ENCODE data around the gene TXNL4A.

TXNL4A gene

DNA sequence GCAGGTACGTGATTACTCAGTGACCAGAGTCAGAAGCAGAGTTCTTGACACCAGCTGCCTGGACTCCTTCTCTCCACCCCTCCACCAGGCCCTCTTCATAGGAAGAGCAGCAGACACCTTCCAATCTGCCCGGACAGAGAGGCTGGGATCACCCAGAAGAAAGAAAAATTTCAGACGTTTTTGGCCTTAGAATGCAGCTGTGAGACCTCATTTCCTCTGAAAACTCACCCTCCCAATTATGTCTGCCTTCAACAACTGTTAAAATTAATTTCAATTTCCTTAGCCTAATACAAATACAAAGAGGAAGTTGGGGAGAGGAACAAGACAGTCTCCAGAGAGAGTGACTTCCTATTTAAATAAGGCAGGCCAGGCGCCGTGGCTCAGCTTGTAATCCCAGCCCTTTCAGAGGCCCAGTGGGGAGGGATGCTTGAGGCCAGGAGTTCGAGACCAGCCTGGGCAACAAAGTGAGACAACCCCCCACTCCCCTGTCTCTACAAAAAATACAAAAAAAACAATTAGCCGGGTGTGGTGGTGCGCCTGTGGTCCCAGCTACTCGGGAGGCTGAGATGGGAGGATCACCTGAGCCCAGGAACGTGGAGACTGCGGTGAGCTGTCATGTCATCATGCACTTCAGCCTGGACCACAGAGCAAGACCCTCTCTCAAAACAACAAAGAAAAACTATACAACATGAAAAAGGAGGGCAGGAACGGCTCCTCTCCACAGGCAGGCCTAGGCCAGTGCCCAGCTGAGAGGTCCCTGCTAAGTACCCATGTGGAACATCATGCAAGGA is 38.5 kb downstream of the TXNL4A start:
- no peak for DNase-seq

DNA sequence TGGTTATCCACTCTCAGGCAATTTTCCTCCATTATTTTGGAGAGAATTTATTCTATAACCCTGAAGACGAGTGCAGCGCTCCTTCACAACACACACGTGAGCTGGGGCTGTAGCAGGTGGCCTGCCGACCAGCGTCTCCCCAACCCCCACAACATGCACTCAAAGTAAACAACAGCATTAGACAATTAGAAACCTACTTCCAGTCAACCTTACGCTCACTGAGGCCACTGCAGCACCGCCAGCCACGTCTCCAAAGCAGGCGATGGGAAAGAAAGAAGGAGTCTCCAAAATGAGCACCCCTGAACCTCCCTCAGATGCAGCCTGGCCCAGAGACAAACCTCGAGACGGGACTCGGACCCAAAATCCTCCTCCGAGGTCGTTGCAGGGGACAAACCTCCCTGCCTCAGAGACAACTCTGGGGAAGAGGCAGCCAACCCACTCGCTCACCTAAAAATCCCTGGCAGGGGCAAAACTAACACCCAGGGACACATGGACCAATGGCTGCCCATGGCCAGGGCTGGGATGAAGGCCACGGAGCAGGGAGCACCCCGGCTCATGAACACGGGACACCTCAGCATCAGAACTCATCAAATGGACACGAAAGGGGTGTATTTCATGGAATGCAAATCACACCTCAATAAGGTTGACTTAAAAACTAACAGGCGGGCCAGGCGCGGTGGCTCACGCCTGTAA is 39.5 kb downstream of the TXNL4A start:
- DNase-seq, result no peak

DNA sequence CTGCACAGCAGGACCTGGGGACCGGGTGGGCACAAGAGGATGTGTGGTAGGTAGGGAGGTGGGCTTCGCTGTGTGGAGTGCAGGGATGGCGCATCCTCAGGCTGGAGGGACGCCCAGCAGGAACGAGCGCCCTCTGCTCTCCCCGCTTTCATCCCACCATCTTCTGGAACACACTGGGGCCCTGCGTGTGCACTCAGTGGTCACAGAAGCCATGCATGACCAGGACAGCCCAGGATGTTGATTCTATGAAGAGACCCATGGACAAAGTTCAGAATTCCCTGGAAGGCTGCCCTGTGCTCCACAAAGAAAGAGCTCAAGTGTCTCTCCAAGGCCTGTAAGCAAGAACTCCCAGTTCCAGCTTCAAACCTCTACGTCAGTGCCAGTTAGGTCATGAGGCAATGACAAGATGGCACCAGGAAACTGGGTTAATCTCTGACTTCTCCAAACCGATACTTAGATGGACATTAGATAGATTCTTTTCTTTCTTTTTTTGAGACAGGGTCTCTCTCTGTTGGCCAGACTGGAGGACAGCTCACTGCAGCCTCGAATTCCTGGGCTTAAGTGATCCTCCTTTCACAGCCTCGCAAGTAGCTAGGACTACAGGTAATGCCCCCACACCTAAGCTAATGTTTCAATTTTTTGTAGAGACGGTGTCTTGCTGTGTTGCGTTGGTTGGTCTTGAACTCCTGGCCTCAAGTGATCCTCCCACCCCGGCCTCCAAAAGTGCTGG is 40.3 kb downstream of the TXNL4A start:
- no peak for DNase-seq

DNA sequence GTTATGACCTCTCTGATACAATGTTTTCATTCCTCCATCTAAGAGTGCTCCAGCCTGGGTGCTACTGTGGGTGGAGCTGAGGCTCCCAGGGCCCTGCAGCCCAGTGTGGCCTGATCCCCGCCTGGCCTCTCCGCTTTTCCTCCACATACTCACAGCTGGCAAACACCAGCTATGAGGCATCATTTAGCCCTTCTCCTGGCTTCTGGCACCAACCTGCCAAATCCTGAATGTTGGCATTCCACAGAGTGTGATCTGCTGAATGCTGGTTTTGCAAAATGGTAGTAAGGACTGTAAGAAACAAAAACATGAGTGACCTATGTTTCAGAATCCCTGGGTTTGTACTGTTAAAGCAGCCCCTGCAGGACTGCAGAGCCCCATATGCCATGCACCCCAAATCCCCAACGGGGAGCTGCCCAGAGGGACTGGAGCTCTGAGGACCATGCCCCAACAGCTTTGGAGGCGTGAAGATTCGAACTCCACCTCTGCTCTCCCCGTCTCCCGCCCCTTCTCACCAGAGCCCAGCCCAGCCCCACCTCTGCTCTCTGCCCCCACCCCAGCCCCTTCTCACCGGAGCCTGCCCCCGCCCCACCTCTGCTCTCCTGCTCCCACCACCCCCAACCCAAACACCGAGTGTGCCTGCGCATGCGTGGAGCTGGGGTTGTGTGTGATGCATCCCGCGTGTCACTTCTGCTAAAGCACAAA is 41.2 kb downstream of the TXNL4A start:
- DNase-seq, result no peak

DNA sequence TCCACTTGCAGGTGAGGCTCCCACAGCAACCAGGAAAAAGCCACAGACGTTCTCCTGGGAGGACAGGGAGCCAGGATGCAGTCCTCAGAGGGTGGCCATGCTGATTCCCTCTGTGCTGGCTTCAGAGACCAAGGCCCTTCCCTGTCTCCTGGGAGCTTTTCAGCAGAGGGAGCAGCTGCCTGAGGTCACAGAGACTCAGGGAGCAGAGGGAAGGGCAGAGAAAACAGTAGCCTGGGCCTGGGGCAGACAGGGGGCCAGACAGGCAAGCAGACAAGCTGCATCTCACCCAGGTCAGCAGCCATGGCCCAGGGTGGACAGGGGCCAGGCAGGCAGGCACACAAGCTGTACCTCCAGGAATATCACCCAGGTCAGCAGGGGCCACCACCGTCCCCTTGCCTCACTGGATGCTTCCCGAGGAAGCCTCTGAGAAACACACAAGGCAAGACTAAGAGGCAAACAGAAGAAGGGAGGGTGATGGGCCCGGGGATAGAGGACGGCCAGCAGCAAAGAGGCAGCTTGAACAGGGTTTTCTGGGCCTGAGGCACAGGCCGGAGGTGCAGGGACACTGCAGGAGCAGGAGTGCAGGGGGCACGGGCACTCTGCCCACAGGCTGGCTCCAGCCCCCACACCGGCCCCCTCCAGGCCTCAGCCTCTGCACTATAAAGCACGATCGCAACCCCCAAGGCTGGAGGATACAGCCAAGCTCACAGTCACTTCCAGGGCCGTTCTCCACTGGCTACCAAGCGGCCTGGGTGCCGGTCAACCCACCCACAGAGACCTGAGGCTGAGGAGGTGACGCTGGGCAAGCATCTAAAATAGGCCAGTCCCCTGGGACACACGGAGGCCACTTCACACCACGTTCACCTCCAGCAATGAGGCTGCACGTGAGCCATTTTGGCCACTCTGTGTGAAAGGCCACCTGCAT is 43.0 kb downstream of the TXNL4A start:
- DNase-seq, result no peak

DNA sequence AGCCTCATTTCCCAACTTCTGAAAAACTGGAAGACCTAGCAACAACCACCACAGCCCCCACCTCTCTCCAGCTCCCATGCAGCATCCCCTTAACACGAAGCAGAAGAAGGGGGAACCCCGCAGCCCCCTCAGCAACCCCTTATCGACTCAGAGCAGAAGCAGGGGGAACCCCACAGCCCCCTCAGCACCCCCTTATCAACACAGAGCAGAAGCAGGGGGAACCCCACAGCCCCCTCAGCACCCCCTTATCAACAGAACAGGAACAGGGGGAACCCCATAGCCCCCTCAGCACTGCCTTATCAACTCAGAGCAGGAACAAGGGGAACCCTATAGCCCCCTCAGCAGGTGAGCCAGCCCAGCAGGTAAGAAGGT is 43.6 kb downstream of the TXNL4A start:
- no peak for DNase-seq

DNA sequence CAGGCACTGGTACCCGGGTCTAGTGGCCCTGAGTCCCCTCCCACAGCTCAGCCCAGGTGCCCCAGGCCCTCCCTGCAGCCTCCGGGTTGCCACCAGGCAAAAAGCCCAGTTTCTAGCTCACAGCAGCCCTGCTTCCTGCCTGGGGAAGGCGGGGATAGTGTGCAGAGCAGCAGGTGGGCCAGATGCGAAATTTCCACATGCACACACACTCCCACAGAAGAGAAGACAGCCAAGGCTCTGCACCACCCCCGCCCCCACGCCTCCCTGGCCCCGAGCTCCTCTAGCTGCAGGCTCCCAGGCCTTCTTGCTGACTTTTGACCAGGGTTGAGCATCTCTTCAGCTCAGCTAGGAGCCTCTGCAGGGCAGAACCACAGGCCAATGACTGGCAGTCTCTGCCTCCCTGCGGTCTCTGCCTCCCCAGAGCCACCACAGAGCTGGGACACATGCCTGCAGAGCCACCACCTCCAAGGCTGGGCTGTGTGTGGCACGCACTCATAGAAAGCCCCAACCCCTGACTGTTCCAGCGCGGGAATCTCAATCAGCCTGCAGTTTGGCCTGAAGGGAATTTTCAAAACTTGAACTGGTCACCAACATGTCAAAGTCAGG is 44.1 kb downstream of the TXNL4A start:
- no peak for DNase-seq

DNA sequence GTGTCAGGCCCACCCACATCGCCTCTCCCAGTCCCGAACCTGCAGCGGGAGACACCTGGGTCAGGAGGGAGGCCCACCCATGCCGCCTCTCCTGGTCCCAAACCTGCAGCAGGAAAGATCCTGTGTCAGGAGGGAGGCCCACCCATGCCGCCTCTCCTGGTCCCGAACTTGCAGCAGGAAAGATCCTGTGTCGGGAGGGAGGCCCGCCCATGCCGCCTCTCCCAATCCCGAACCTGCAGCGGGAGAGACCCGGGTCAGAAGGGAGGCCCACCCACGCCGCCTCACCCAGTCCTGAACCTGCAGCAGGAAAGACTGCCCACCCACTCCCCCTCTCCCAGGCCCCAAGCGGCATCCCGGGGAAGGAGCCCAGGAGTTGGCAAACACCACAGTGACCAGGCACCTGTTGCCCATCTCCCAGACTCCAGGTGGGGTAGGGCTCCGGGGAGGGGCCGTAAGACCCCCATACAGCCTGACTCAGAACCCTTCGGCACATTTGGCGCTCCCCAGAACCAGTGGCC is 44.7 kb downstream of the TXNL4A start:
- no peak for DNase-seq

DNA sequence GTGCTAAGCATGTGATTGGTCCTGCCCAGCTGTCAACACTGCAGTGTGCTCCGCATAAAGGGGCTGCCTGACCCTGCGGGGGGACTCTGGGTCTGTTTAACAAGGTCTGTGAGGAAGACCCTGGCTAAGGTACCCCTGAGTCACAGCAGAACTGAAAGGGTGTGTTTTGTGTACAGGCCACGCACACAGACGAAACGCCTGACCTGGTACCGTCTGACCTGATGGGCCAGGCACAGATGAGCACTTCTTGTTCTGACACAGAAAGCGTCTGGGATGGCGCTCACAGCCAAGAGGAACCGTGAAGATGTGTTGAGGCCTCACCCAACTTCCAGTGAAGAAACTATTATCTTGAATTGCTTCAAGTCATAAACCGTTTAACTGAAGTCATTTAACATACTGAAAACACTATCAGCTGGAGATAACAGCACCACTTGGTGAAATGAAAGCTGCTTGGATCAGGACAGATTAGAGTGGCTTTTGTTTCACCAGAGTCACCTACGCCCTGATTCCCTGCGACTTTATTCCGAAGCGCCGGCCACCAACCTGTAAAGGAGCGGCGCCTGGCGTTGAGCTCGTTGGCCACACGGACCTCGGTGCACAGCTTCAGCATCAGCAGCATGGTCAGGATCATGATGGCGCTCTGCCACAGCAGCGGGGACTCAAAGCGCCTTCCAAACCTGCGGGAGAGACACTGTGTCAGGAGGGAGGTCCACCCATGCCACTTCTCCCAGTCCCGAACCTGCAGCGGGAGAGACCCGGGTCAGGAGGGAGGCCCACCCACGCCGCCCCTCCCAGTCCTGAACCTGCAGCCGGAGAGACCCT is 45.4 kb downstream of the TXNL4A start:
- no peak for DNase-seq

DNA sequence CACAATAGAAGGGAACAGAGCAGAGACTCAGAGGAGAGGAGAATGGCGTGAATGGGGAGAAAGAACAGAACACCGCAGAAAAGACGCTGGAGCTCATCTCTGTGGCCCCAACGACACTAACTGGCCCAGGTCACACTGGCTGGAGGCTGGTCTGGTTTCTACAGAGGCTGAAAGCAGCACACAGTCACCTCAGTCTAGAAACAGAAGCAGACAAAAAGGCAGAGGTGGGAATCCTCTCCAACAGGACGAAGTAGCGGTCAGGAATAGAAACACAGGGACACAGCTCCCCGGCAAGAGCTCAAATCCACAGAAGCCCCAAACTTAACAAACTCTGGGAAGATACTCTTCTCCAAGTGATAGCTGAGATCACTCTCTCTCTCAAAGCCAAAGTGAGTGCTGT is 46.2 kb downstream of the TXNL4A start:
- no peak for DNase-seq

DNA sequence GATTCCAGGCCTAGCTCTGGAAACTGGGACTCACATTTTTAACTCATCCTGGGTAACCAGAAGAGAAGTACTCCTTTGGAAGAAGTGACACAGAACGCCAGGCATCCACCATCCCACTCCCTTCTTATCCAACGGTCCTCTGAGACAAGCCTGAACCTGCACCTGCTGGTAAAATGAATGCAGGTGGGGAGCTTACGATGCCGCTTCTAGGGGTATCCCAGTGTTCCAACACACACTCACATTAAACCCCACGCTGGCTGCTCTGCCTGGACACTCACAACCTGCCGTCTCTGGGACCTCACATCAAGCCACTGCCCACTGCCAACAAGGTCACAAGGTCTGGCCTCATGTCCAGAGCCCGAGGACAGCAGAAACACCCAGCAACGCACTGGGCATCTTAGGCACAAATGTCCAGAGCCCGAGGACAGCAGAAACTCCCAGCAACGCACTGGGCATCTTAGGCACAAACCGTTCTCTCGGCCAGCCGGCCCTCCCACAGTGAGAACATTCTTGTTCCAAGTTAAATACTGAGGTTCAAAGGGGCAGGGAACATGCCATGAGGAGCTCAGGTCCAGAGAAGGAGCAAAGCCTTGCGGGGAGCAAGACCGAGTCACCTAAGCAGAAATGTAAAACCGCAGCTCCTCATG is 46.8 kb downstream of the TXNL4A start:
- peak in 18 of 51 donors; percentile 26 to 83 (median 45) for DNase-seq

DNA sequence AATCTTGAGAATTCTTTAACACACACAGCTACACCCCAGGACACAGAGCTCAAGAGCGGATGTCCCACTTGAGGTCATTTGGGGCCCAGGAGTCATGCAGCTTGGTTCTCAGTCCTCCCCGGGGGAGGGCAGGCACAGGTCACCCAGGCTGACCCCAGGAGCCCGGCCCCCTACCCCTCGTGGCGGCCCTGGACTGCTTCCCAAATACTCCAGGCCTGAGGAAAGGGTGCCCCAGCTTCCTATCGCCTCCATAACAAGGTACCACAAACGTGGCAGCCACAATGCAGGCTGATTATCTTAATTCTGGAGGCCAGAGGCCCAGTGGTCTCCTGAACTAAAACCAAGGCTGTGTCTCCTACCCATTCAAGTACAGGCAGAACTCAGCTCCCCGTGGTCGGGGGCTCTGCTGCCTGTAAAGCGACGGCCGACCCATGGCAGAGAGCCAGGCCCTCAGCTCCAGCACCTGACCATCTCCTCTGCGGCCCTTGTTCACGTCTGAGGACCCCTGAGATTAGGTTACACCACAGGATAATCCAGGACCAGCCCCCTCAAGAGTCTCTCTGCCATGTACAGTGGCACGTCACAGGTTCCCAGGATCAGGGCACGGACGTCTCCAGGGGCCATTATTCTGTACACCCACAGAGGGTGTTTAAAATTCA is 47.4 kb downstream of the TXNL4A start:
- no peak for DNase-seq

DNA sequence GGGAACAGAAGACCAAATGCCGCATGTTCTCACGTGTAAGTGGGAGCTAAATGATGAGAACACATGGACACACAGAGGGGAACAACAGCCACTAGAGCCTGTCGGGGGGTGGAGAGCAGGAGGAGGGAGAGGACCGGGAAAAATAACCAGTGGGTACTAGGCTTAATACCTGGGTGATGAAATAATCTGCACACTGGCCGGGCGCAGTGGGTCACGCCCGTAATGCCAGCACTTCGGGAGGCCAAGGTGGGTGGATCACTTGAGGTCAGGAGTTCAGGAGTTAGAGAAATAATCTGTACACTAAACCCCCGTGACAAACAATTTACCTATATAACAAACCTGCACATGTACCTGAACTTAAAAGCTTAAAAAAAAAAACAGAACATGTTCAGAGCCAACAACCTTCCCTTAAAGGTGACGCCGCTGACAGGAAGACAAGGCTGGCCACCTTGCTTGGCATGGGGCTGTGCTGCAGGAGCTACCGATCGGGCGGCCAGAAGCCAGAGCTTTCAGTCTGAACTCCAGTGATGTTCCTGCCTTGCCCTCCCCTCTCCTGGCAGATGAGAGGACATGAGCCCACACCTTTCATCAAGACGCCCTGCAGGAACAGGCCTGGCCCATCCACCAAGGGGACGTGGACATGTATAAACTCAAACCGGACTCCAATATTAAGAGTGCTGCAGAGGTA is 48.1 kb downstream of the TXNL4A start:
- no peak for DNase-seq

DNA sequence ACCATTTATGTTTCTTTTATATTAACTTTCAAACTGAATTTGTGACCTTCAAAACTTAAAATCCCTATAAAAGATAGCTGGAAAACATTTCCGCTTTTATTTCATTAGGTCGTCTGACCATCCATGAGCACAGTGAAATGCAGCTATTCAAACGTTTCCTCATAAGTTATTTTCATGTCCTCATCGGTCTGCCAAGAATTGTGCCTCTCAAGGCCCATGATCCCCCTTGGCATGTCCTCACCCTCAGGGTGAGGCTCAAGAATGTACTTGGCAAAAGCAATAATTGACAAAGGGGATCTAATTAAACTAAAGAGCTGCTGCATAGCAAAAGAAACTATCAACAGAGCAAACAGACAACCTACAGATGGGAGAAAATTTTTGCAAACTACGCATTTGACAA is 49.3 kb downstream of the TXNL4A start:
- DNase-seq, result no peak

DNA sequence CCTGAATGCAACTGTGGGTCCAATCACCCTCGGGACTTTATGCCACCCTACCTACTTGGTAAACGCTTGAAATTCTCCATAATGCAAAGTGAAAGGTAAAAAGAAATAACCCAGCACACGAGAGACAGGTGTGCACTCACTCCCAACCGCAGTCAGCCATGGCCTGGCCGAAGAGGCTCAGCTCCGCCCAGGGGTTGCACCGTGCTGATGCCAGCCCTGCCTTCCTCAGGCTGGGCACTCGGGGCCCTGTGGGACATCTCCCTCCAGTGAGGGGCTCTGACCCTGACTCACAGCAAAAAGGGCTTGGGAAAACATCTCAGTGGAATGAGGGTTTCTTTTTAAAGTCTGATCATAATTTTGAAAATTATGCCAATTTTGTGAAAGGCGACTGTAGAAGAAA is 50.2 kb downstream of the TXNL4A start:
- DNase-seq, result no peak

DNA sequence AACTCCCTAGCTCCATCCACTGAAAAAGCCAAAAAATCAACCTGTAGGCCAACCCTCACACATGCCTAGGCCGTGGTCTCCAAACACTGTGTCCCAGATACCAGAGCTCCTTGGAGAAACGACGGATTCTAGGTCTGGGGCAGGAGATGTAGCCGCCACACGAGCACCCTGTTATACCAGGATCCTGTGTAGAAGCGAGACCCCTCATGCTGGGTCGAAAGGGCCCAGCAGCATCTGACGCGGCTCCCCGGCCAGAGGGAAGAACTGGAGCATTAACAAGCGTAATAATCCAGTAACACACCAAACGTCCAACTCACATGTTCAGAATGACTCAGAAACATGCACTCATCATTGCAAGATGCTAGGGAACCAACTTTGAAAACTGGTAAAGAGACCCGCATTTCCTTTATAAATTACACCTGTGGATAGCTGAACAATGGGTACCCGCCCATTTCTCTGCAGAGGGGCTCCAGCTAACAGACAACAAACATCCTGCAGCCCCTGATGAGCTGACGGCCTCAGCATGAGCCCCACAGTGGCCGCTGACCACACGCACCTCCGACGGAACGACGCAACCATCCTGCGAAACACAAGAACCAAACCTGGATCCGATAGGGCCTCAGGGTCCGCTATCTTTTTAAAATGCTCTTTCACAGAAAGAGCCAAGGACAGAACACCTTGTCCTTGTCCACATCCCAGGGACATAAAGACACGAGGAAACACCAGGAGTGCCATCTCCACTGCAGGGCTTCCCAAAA is 51.1 kb downstream of the TXNL4A start:
- no peak for DNase-seq

DNA sequence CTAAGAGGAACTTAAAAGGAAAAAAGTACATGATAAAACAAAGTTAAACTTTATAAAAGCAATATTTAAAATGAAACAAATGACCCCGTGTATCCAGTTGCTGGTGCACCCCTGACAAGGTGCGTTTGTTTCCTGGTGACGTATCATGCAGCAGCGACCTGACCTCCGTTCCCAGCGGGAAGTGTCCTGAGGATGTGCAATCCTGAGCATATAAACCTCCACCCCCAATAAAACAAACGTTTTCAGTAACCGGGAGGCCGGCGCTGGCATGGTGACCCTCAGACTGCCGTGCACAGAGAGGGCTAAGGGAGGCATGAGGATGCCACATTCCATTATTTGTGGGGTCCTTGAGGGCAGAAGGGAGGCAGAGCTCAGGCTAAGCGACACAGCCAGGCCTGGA is 51.7 kb downstream of the TXNL4A start:
- DNase-seq, result no peak

Data from hypothalamus (tissue), 51 donors.